Trophoblast cell (in vitro differentiated cells and primary cell): ENCODE measurements around the gene TMA16. TPM values are rescaled to one million over a fixed set of nuclear protein-coding genes. Genes with fewer than 3 reads are reported as not detected.
"Not testable (repeated sequence)": the region's sequence is repeated elsewhere in the genome, so short reads cannot be mapped to it uniquely, and the experiment has no call there.

Experiments used
- DNase-seq, 2 donors: peaks; one replicate each; pipeline ENCODE4 v3.0.0-alpha.2; 2016
- H2AFZ ChIP-seq: 2 replicates; pipeline ENCODE4 v1.6.1; 2013; ENCODE audit warnings: low read length, moderate library complexity, mild to moderate bottlenecking; ENCODE audit not compliant: insufficient read depth, poor library complexity
- H2AK5ac ChIP-seq: 2 replicates; pipeline ENCODE4 v1.6.1; 2013; ENCODE audit warnings: mild to moderate bottlenecking, low read length
- H2BK120ac ChIP-seq: 2 replicates; pipeline ENCODE4 v1.6.1; 2013; ENCODE audit warnings: low read length, mild to moderate bottlenecking, moderate library complexity; ENCODE audit not compliant: insufficient read depth, poor library complexity
- H2BK12ac ChIP-seq: 2 replicates; pipeline ENCODE4 v1.6.1; 2013; ENCODE audit warnings: mild to moderate bottlenecking, low read length, moderate library complexity
- H2BK5ac ChIP-seq: 2 replicates; pipeline ENCODE4 v1.6.1; 2013; ENCODE audit warnings: low read length, low read depth, moderate library complexity, mild to moderate bottlenecking; ENCODE audit not compliant: poor library complexity
- H3K14ac ChIP-seq: 2 replicates; pipeline ENCODE4 v1.6.1; 2013; ENCODE audit warnings: mild to moderate bottlenecking, low read length
- H3K18ac ChIP-seq: 2 replicates; pipeline ENCODE4 v1.6.1; 2013; ENCODE audit warnings: mild to moderate bottlenecking, low read length
- H3K23ac ChIP-seq: 2 replicates; pipeline ENCODE4 v1.6.1; 2013; ENCODE audit warnings: low read length
- H3K27ac ChIP-seq: 2 replicates; pipeline ENCODE4 v1.5.1; 2013; ENCODE audit warnings: low read depth, mild to moderate bottlenecking, inconsistent platforms, low read length, moderate library complexity
- H3K27me3 ChIP-seq: 2 replicates; pipeline ENCODE4 v1.6.1; 2013; ENCODE audit warnings: inconsistent platforms, mild to moderate bottlenecking, low read length, moderate library complexity; ENCODE audit not compliant: insufficient read depth
- H3K36me3 ChIP-seq, 2 experiments: 1 replicate in 1 of 2; 2 replicates in 1 of 2; pipeline ENCODE4 v1.6.1; 2013; ENCODE audit warnings: low read length in 2 of 2, mild to moderate bottlenecking in 2 of 2, moderate library complexity in 1 of 2; ENCODE audit not compliant: insufficient read depth in 2 of 2, control insufficient read depth in 1 of 2
- H3K4ac ChIP-seq: 2 replicates; pipeline ENCODE4 v1.6.1; 2013; ENCODE audit warnings: low read depth, mild to moderate bottlenecking, low read length, moderate library complexity
- H3K4me1 ChIP-seq, 2 experiments: 1 replicate in 1 of 2; 2 replicates in 1 of 2; pipeline ENCODE4 v1.6.1; 2013; ENCODE audit warnings: low read length in 2 of 2, mild to moderate bottlenecking in 2 of 2, moderate library complexity in 1 of 2; ENCODE audit not compliant: insufficient read depth in 2 of 2, control insufficient read depth in 1 of 2
- H3K4me2 ChIP-seq: 2 replicates; pipeline ENCODE4 v1.6.1; 2013; ENCODE audit warnings: inconsistent platforms, mild to moderate bottlenecking, low read length, moderate library complexity
- H3K4me3 ChIP-seq: 2 replicates; pipeline ENCODE4 v1.5.1; 2013; ENCODE audit warnings: mild to moderate bottlenecking, low read depth, low read length, inconsistent platforms
- H3K79me1 ChIP-seq: one replicate; pipeline ENCODE4 v1.6.1; 2013; ENCODE audit warnings: low read length
- H3K79me2 ChIP-seq: 2 replicates; pipeline ENCODE4 v1.6.1; 2013; ENCODE audit warnings: low read length, mild to moderate bottlenecking; ENCODE audit not compliant: control insufficient read depth, insufficient read depth, poor library complexity
- H3K9ac ChIP-seq: 2 replicates; pipeline ENCODE4 v1.6.1; 2013; ENCODE audit warnings: mild to moderate bottlenecking, low read length
- H3K9me3 ChIP-seq: 2 replicates; pipeline ENCODE4 v1.6.1; 2013; ENCODE audit warnings: low read depth, mild to moderate bottlenecking, control low read depth, inconsistent platforms, low read length; ENCODE audit not compliant: insufficient read depth
- H4K12ac ChIP-seq: 2 replicates; pipeline ENCODE4 v1.6.1; 2013; ENCODE audit warnings: low read depth, mild to moderate bottlenecking, low read length, moderate library complexity
- H4K8ac ChIP-seq: 2 replicates; pipeline ENCODE4 v1.6.1; 2013; ENCODE audit warnings: low read depth, mild to moderate bottlenecking, low read length, moderate library complexity
- H4K91ac ChIP-seq: one replicate; pipeline ENCODE4 v1.6.1; 2013; ENCODE audit warnings: low read depth, mild to moderate bottlenecking, low read length, moderate library complexity
- WGBS: extraction: QIAGEN DNeasy Blood & Tissue Kit; methylation state at CpG from one replicate; pipeline ENCODE4 v1.1.7; 2013; ENCODE audit warnings: missing lambda C conversion rate; ENCODE audit not compliant: insufficient read length, insufficient coverage; ENCODE audit errors: extremely low coverage; 5-methylcytosine and 5-hydroxymethylcytosine counted together
- polyA plus RNA-seq: library from polyadenylated mRNA; stranded (reverse); fragments of 200-250 nt; gene quantifications from 2 replicates; pipeline ENCODE4 v1.2.3, GENCODE V29; 2013

Gene TMA16
- polyA plus RNA-seq, result 28.0 and 29.8 TPM in 2 replicates

DNA sequence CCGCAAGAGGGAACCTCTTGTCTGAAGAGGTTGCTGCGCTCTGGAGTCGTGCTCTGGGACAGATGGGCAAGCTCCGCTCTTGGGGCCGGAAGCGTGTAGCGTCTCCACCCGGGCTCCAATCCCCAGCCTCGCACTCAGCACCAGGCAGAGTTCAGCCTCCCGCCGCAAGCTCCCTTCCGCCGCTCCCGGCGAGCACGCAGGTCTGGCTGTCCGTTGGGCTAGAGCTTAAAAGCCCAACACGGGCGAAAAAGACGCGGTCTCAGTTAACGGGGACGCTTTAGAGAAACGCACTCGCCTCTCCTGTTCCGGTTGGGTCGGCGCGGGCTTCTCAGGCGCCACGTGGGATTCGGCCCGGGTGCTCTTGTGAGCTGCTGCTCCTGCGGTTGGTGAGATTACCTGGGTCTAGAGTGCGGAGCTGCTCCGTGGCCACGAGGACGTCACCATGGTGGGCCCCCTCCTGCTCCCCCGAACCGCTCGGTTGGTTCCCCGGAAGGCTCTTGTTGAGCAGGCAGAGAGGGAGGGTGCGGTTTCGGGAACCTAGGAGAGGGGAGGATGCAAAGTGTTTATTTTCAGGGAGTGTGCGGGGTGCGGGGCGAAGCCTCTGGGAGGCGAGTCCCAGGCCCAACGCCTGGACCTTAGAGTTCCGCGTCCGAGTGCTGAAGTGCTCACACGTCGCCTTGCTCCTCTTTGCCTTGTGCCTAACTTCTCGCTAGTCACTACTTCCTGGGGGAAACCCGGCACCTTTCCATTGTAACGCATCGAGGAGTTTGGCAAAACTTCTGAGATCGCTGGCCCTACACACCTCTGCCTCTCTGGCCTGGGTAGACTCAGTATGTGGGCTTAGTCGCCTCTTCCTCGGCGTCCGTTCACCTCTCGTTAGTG, at the start of gene TMA16:
TMA16 (plus strand) TSS at position 331 of the 882 bp plus-strand sequence; CDS start at position 443, 112 bp downstream.
- Histone ChIP-seq H2BK120ac (peak within 1 kb of the TSS; percentile 19), H3K79me2 (peaks cover 5% of the 10 kb centered on the region), H3K18ac (peak within 1 kb of the TSS; percentile 36), H3K4me2 (peak within 1 kb of the TSS; percentile 70), H3K23ac (no peak within 1 kb of the TSS), H2BK12ac (no peak within 1 kb of the TSS), H2AFZ (peak within 1 kb of the TSS; percentile 80), H4K8ac (peak within 1 kb of the TSS; percentile 89), H2AK5ac (no peak within 1 kb of the TSS), H3K4ac (peak within 1 kb of the TSS; percentile 65), H3K9me3 (no peaks in the 10 kb centered on the region), H3K79me1 (peaks cover 6% of the 10 kb centered on the region), H3K14ac (peak within 1 kb of the TSS; percentile 74), H3K4me1 (no peaks in the 10 kb centered on the region), H3K36me3 (no peaks in the 10 kb centered on the region), H3K9ac (peak within 1 kb of the TSS; percentile 92), H3K4me3 (peak within 1 kb of the TSS; percentile 91), H4K12ac (peak within 1 kb of the TSS; percentile 75), H2BK5ac (peak within 1 kb of the TSS; percentile 23), H4K91ac (peak within 1 kb of the TSS; percentile 41), H3K27me3 (no peaks in the 10 kb centered on the region), H3K27ac (peak within 1 kb of the TSS; percentile 76)
- DNase-seq, result peak; percentile 92 to 96
- no CpG with 5 or more reads among the region's 64 CpGs for WGBS

DNA sequence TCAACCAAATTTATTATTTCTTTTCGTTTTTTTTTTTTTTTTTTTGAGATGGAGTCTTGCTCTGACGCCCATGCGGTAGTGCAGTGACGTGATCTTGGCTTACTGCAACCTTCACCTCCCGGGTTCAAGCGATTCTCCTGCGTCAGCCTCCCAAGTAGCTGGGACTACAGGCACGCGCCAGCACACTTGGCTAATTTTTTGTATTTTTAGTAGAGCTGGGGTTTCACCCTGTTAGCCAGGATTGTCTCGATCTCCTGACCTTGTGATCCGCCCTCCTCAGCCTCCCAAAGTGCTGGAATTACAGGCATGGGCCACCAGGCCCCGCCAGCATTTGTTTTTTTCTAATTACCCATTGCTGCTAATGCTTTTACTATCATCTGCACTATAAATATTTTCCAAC, 47.5 kb upstream of the TMA16 start:
- not testable (repeated sequence) for H3K9me3 ChIP-seq, H3K27ac ChIP-seq, H3K36me3 ChIP-seq, H4K91ac ChIP-seq, H2AK5ac ChIP-seq, H3K4me2 ChIP-seq, H2AFZ ChIP-seq, H3K27me3 ChIP-seq, H3K23ac ChIP-seq, H3K4me1 ChIP-seq, H3K4me3 ChIP-seq, H3K79me2 ChIP-seq, H2BK120ac ChIP-seq, DNase-seq, H3K4ac ChIP-seq, H4K12ac ChIP-seq, H3K9ac ChIP-seq, H3K79me1 ChIP-seq, H2BK12ac ChIP-seq, H3K14ac ChIP-seq, H4K8ac ChIP-seq, H3K18ac ChIP-seq, H2BK5ac ChIP-seq
- no CpG with 5 or more reads among the region's 12 CpGs for WGBS

DNA sequence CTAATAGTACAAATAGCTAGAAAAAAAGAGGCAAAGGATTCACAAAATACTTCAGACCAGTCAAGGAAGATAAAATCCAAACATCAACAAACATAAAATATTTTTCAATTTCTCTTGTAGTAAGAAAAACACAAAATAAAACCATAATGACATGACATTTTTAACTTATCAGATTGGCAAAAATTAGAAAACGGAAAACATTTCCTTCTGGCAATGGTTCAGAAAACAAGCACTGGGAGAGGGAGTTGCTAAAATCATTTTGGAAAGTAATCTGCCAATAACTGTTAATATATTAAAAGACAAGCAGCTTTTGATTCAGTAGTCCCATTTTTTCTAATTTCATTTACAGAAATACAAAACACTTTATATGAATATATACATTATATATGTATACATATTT, 47.0 kb upstream of the TMA16 start:
- WGBS, result no CpG with 5 or more reads among the region's 1 CpG

DNA sequence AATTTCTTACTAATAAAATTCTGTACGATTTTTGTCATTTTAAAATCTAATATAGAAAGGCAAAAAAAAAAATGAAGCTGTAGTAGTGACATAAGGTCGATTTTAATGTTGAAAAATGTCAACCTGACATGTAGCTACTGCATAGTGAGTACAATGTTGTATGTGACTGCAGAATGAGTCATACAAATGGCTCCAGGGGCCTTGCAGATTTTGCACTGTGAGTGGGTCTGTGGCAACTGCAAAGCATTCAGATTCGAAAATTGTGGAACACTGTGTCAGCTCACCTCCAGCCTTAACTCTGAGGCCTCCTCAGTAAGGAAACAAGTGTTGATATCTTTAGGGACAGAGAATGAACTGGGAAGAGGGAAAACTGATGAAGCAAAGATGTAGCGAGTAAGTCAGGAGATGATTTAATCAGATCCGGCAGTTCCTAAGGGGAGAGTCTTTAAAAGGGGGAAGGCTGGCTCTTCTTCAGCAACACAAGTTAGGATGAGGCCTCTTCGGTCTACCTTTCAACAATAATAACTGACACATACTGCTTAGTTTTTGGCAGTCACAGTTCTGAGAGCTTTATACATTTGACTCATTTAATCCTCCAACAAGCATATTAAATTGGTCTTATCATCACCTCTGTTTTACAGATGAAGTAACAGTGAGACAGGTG, 45.8 kb upstream of the TMA16 start:
- Histone ChIP-seq H3K4me2 (no peak overlapping the region), H3K14ac (no peak overlapping the region), H4K12ac (no peak overlapping the region), H3K27me3 (no peaks in the 10 kb centered on the region), H3K4me3 (no peak overlapping the region), H2BK120ac (no peak overlapping the region), H3K23ac (no peak overlapping the region), H3K27ac (no peak overlapping the region), H3K18ac (no peak overlapping the region), H2AK5ac (no peak overlapping the region), H3K9me3 (no peaks in the 10 kb centered on the region), H4K91ac (no peak overlapping the region), H2AFZ (no peak overlapping the region), H3K4ac (no peak overlapping the region), H3K36me3 (no peaks in the 10 kb centered on the region), H4K8ac (no peak overlapping the region), H3K79me2 (no peaks in the 10 kb centered on the region), H3K79me1 (no peaks in the 10 kb centered on the region), H3K9ac (no peak overlapping the region), H2BK12ac (no peak overlapping the region), H2BK5ac (no peak overlapping the region), H3K4me1 (no peaks in the 10 kb centered on the region)
- DNase-seq, result peak; percentile 46 to 65
- WGBS, result no CpG with 5 or more reads among the region's 6 CpGs

More for the DNA sequence above, 47.0 kb upstream of the TMA16 start:
- H4K91ac ChIP-seq, result no peak overlapping the region
- no peak overlapping the region for H2AK5ac ChIP-seq
- no peak overlapping the region for H2BK12ac ChIP-seq
- no peaks in the 10 kb centered on the region for H3K27me3 ChIP-seq
- H3K4ac ChIP-seq, result no peak overlapping the region
- H3K9ac ChIP-seq, result no peak overlapping the region
- H3K4me2 ChIP-seq, result no peak overlapping the region
- H3K14ac ChIP-seq, result no peak overlapping the region
- no peak overlapping the region for H3K18ac ChIP-seq
- H3K23ac ChIP-seq, result no peak overlapping the region
- no peaks in the 10 kb centered on the region for H3K79me1 ChIP-seq
- DNase-seq, result no peak
- H2AFZ ChIP-seq, result no peak overlapping the region
- no peak overlapping the region for H3K27ac ChIP-seq
- no peaks in the 10 kb centered on the region for H3K79me2 ChIP-seq
- no peak overlapping the region for H2BK5ac ChIP-seq
- H3K4me1 ChIP-seq, result no peaks in the 10 kb centered on the region
- H2BK120ac ChIP-seq, result no peak overlapping the region
- no peaks in the 10 kb centered on the region for H3K9me3 ChIP-seq
- H4K12ac ChIP-seq, result no peak overlapping the region
- no peak overlapping the region for H3K4me3 ChIP-seq
- H3K36me3 ChIP-seq, result no peaks in the 10 kb centered on the region
- no peak overlapping the region for H4K8ac ChIP-seq
